PC-3 (cell line): ENCODE data around the gene RAX2. TPM values are rescaled to one million over a fixed set of nuclear protein-coding genes. Genes with fewer than 3 reads are reported as not detected.
A peak's percentile ranks its signal among the peaks of the same experiment; 100 is the strongest.

ENCODE experiments used
- ATAC-seq: fragments of 200-7000 bp; cut with Tn5 transposase; 2 replicates; pipeline ENCODE4 v1.9.1; 2020; ENCODE audit warnings: mild to moderate bottlenecking, moderate library complexity
- BruUV-seq: library from RNA; stranded (reverse); fragments of 400-500 nt; replicated peaks from 2 replicates; lab custom pipeline; 2021; lab: Mats Ljungman, UMichigan
- CTCF ChIA-PET: fragments of 300-600 bp; sonication (Branson Sonifier 250); formaldehyde crosslinking; loops from one replicate; lab custom pipeline; 2022; ENCODE audit warnings: antibody characterized with exemption; lab: Charles Lee
- POLR2A ChIA-PET: fragments of 300-600 bp; sonication (Branson Sonifier 250); formaldehyde crosslinking; loops from one replicate; lab custom pipeline; 2022; ENCODE audit warnings: antibody characterized with exemption; ENCODE audit not compliant: unreplicated experiment; lab: Charles Lee
- DNase-seq: peaks from one replicate; pipeline ENCODE4 v3.0.0-alpha.2; 2015
- H2AFZ ChIP-seq: fragments of 300-600 bp; sonication (generic); 2 replicates; pipeline ENCODE4 v1.6.0; 2016; ENCODE audit warnings: antibody characterized with exemption, low read length
- H3F3A ChIP-seq: fragments of 300-600 bp; sonication (generic); one replicate; pipeline ENCODE4 v1.6.0; 2017; ENCODE audit warnings: antibody characterized with exemption, low read length, control low read depth, mild to moderate bottlenecking; ENCODE audit not compliant: unreplicated experiment
- H3K27ac ChIP-seq: fragments of 300-600 bp; sonication (generic); 2 replicates; pipeline ENCODE4 v1.5.1; 2016; ENCODE audit warnings: mild to moderate bottlenecking, low read length
- H3K27me3 ChIP-seq: fragments of 300-600 bp; sonication (generic); 2 replicates; pipeline ENCODE4 v1.6.1; 2016; ENCODE audit warnings: low read length, mixed read lengths
- H3K36me3 ChIP-seq: fragments of 300-600 bp; sonication (generic); 2 replicates; pipeline ENCODE4 v1.6.1; 2016; ENCODE audit warnings: low read depth, mixed run types, low read length, mixed read lengths
- H3K4me1 ChIP-seq: fragments of 300-600 bp; sonication (generic); 2 replicates; pipeline ENCODE4 v1.5.1; 2016; ENCODE audit warnings: low read length; ENCODE audit not compliant: insufficient read depth
- H3K4me2 ChIP-seq: fragments of 300-600 bp; sonication (generic); 2 replicates; pipeline ENCODE4 v1.6.0; 2016; ENCODE audit warnings: low read length
- H3K4me3 ChIP-seq: fragments of 300-600 bp; sonication (generic); 2 replicates; pipeline ENCODE4 v1.5.1; 2016; ENCODE audit warnings: mild to moderate bottlenecking, low read length, mixed read lengths
- H3K79me2 ChIP-seq: fragments of 300-600 bp; sonication (generic); 2 replicates; pipeline ENCODE4 v1.6.1; 2017; ENCODE audit warnings: low read length, mixed read lengths
- H3K9ac ChIP-seq: fragments of 300-600 bp; sonication (generic); 2 replicates; pipeline ENCODE4 v1.6.0; 2016; ENCODE audit warnings: mild to moderate bottlenecking, low read length
- H3K9me2 ChIP-seq: fragments of 300-600 bp; sonication (generic); replicated peaks from 2 replicates; pipeline ENCODE4 v1.6.1; 2016; ENCODE audit warnings: mixed run types, low read length, mixed read lengths
- H3K9me3 ChIP-seq: fragments of 300-600 bp; sonication (generic); 2 replicates; pipeline ENCODE4 v1.6.1; 2016; ENCODE audit warnings: low read length, mixed read lengths
- H4K20me1 ChIP-seq: fragments of 300-600 bp; sonication (generic); 2 replicates; pipeline ENCODE4 v1.6.1; 2016; ENCODE audit warnings: low read length, mixed read lengths
- EZH2 ChIP-seq: fragments of 300-600 bp; sonication (generic); IDR thresholded peaks from one replicate; pipeline ENCODE4 v1.6.1; 2017; ENCODE audit warnings: antibody characterized with exemption, mild to moderate bottlenecking, low read length; ENCODE audit not compliant: unreplicated experiment
- EZH2phosphoT487 ChIP-seq: fragments of 300-600 bp; sonication (generic); IDR thresholded peaks from 2 replicates; pipeline ENCODE4 v1.6.1; 2018; ENCODE audit warnings: mild to moderate bottlenecking, antibody characterized with exemption, low read length, borderline replicate concordance
- intact Hi-C: fragments of 100-400 bp; cut with micrococcal nuclease; formaldehyde crosslinking; loops from 2 replicates; pipeline ENCODE4 v1.9.0; 2023
- total RNA-seq: library from RNA; depleted of rRNA; stranded (reverse); fragments of >200 nt; gene quantifications from 2 replicates; pipeline ENCODE4 v1.2.3, GENCODE V29; 2014
- TF ChIP-seq, protein P1 (sequence below): fragments of 300-600 bp; sonication (generic); conservative IDR thresholded peaks from 2 replicates; pipeline ENCODE4 v1.5.1; 2017; ENCODE audit warnings: antibody characterized with exemption, low read depth, mild to moderate bottlenecking, low read length

The RAX2 gene
- total RNA-seq, 1 experiment from 2014 or later: not detected

DNA sequence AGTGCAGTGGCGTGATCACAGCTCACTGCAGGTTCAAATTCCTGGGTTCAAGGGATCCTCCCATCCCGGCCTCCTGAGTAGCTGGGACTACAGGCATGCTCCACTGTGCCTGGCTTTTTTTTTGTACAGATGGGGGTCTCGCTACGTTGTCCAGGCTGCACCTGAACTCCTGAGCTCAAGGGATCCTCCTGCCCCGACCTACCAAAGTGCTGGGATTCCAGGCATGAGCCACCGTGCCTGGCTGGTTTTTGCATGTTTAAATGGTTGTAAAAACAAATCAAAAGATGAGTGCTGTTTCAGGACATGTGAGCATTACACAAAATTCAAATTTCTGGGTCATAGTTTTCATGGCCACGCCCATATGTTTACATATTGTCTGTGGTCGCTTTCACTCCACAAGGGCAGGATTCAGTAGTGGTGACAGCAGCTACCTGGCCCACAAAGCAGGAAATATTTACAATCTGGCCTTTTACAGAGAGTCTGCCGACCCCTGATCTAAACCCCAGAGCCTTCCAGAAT lies 8.8 kb upstream of the RAX2 start:
- H3K36me3 ChIP-seq: no peaks in the 10 kb centered on the region
- no peaks in the 10 kb centered on the region for H3K4me1 ChIP-seq
- no peak for ATAC-seq
- peak; percentile 4 for DNase-seq
- ChIA-PET CTCF (no interaction called here), POLR2A (no interaction called here)
- no peaks in the 10 kb centered on the region for H4K20me1 ChIP-seq
- no peak overlapping the region for H3K9ac ChIP-seq
- no peaks in the 10 kb centered on the region for H3K79me2 ChIP-seq
- H3F3A ChIP-seq: no peaks in the 10 kb centered on the region
- 0 out of 2 replicates have a peak, but pooled peaks cover 13% of the 10 kb centered on the region for H3K9me3 ChIP-seq
- no peak overlapping the region for H3K27ac ChIP-seq
- BruUV-seq: no TSS peak
- intact Hi-C loops: no loop called here
- no peaks in the 10 kb centered on the region for H3K9me2 ChIP-seq
- H2AFZ ChIP-seq: no peak overlapping the region
- H3K4me2 ChIP-seq: no peak overlapping the region
- H3K4me3 ChIP-seq: no peak overlapping the region
- no peak for TF ChIP-seq EZH2phosphoT487
- no peak for TF ChIP-seq EZH2
- TF ChIP-seq, protein P1, sequence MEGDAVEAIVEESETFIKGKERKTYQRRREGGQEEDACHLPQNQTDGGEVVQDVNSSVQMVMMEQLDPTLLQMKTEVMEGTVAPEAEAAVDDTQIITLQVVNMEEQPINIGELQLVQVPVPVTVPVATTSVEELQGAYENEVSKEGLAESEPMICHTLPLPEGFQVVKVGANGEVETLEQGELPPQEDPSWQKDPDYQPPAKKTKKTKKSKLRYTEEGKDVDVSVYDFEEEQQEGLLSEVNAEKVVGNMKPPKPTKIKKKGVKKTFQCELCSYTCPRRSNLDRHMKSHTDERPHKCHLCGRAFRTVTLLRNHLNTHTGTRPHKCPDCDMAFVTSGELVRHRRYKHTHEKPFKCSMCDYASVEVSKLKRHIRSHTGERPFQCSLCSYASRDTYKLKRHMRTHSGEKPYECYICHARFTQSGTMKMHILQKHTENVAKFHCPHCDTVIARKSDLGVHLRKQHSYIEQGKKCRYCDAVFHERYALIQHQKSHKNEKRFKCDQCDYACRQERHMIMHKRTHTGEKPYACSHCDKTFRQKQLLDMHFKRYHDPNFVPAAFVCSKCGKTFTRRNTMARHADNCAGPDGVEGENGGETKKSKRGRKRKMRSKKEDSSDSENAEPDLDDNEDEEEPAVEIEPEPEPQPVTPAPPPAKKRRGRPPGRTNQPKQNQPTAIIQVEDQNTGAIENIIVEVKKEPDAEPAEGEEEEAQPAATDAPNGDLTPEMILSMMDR: no peak
- no peaks in the 10 kb centered on the region for H3K27me3 ChIP-seq

DNA sequence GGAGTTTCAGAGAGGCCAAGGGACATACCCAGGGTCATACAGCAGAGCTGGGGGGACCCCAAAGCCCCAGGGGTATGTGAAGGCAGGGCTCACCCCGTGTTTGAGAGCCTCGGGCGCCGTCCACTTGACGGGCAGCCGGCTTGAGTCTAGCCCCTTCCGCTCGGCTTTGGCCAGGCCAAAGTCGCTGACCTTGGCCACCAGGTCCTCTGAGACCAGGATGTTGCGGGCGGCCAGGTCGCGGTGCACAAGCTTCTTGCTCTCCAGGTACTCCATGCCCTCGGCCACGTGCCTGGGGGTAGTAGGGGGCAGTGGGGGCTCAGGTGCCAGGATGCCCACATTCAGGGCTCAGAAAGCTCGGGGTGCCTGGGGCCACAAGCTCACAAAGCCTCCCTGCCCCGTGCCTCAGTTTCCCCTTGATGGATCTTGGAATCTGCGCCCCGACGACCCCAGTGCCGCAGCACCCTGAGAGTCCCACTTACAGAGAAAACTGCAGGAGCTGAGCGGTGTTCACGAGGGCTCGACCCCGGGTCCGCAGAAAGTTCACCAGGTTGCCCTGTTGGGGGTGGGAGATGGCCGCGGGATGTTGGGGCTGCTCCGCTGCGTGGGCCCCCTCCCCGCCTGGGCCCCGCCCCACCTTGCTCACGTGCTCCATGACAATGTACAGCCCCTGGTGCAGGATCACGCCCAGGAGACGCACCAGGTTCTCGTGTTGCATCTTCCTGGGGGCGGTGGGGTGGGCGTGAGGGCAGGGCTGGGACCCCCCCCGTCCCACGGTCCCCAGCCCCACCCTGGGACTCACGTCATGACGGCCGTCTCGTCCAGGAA lies 7.1 kb upstream of the RAX2 start:
- Histone ChIP-seq H3K4me3 (no peak overlapping the region), H3K9ac (no peak overlapping the region), H3K36me3 (no peaks in the 10 kb centered on the region), H3K27me3 (no peaks in the 10 kb centered on the region), H3F3A (no peaks in the 10 kb centered on the region), H3K9me2 (no peaks in the 10 kb centered on the region), H4K20me1 (no peaks in the 10 kb centered on the region), H3K4me1 (no peaks in the 10 kb centered on the region), H3K4me2 (no peak overlapping the region), H2AFZ (no peak overlapping the region), H3K27ac (no peak overlapping the region), H3K9me3 (0 out of 2 replicates have a peak, but pooled peaks cover 13% of the 10 kb centered on the region), H3K79me2 (no peaks in the 10 kb centered on the region)
- POLR2A ChIA-PET: no interaction called here
- intact Hi-C loops: no loop called here
- no TSS peak for BruUV-seq
- DNase-seq (no peak), ATAC-seq (no peak)
- CTCF ChIA-PET: interaction anchor here (0.5 kb wide), 1 partner anchor 573 kb away, joined by 3 read pairs; no protein-coding TSS in a partner anchor
- TF ChIP-seq, protein P1: no peak
- TF ChIP-seq EZH2phosphoT487: no peak
- TF ChIP-seq EZH2: no peak
